Measurements from ENCODE around the gene NEGR1. TPM values are rescaled to one million over a fixed set of nuclear protein-coding genes. Genes with fewer than 3 reads are reported as not detected.

The NEGR1 gene
- total and polyA plus RNA-seq, 2 experiments from 2014 or later: 0.57 to 0.94 TPM

DNA sequence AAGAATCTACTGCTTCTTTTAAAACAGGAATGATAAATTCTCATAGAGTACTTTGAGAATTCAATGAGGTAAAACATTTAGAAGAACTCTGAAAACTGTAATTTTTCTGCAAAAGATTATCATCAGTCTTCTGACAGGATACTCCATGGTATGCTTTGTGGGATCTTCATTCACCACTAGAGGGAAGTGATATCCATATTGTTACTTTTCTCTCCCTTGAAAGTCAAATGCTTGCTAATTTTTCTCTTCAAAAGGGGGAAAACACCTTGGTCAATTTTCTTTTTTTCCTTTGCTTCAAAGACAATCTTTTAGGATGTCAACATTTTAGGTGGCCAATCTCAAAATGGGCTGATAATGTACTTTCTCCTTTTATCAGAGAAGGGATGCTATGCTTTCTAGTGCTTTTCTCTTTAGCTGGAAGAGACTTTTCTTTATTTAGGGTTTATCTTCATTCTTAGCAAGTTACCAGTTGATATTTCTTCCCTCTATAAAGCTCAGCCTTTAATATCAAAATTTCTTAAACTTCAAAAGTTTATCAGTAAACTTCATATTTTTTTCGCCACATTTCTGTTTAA is 95.5 kb downstream of the NEGR1 start:
- Histone ChIP-seq H3F3A (replicated peaks; ENCODE audit: low read depth) (no peaks in the 10 kb centered on the region), H3K79me2 (replicated peaks; ENCODE audit: insufficient read depth) (no peaks in the 10 kb centered on the region), H3K9me2 (ENCODE audit: insufficient read depth) (no peaks in the 10 kb centered on the region), H3K27ac (ENCODE audit: low read depth) (no peak overlapping the region), H3K36me3 (ENCODE audit: insufficient read depth) (no peaks in the 10 kb centered on the region), H4K20me1 (replicated peaks; ENCODE audit: insufficient read depth) (no peaks in the 10 kb centered on the region), H2AFZ (no peak overlapping the region), H3K4me1 (ENCODE audit: insufficient read depth) (peaks cover 20% of the 10 kb centered on the region), H3K4me3 (no peak overlapping the region), H3K27me3 (ENCODE audit: insufficient read depth) (no peaks in the 10 kb centered on the region), H3K4me2 (no peak overlapping the region)
- Mint-ChIP-seq H3K27ac (no peak overlapping the region), H3K4me1 (peaks cover 14% of the 10 kb centered on the region; the same call in 2 of the 3 replicates), H3K36me3 (ENCODE audit: low read depth) (no peaks in the 10 kb centered on the region), H3K9me3 (no peaks in the 10 kb centered on the region), H3K27me3 (ENCODE audit: insufficient read depth, low read depth, poor library complexity) (no peaks in the 10 kb centered on the region), H3K4me3 (no peak overlapping the region)
- TF ChIP-seq JUNB (IDR thresholded peaks at IDR 0.05; ENCODE audit: unreplicated experiment): no peak
- TF ChIP-seq, protein P1, sequence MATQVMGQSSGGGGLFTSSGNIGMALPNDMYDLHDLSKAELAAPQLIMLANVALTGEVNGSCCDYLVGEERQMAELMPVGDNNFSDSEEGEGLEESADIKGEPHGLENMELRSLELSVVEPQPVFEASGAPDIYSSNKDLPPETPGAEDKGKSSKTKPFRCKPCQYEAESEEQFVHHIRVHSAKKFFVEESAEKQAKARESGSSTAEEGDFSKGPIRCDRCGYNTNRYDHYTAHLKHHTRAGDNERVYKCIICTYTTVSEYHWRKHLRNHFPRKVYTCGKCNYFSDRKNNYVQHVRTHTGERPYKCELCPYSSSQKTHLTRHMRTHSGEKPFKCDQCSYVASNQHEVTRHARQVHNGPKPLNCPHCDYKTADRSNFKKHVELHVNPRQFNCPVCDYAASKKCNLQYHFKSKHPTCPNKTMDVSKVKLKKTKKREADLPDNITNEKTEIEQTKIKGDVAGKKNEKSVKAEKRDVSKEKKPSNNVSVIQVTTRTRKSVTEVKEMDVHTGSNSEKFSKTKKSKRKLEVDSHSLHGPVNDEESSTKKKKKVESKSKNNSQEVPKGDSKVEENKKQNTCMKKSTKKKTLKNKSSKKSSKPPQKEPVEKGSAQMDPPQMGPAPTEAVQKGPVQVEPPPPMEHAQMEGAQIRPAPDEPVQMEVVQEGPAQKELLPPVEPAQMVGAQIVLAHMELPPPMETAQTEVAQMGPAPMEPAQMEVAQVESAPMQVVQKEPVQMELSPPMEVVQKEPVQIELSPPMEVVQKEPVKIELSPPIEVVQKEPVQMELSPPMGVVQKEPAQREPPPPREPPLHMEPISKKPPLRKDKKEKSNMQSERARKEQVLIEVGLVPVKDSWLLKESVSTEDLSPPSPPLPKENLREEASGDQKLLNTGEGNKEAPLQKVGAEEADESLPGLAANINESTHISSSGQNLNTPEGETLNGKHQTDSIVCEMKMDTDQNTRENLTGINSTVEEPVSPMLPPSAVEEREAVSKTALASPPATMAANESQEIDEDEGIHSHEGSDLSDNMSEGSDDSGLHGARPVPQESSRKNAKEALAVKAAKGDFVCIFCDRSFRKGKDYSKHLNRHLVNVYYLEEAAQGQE (IDR thresholded peaks at IDR 0.05; ENCODE audit: unreplicated experiment): no peak
- no peak for TF ChIP-seq ZNF462 (CRISPR knock-in tag; IDR thresholded peaks at IDR 0.05)
- TF ChIP-seq CTCF (conservative IDR thresholded peaks at IDR 0.05; ENCODE audit: low read depth in 2 of 2): peak; percentile 55 to 75
- TF ChIP-seq, protein P2, sequence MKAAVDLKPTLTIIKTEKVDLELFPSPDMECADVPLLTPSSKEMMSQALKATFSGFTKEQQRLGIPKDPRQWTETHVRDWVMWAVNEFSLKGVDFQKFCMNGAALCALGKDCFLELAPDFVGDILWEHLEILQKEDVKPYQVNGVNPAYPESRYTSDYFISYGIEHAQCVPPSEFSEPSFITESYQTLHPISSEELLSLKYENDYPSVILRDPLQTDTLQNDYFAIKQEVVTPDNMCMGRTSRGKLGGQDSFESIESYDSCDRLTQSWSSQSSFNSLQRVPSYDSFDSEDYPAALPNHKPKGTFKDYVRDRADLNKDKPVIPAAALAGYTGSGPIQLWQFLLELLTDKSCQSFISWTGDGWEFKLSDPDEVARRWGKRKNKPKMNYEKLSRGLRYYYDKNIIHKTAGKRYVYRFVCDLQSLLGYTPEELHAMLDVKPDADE (IDR thresholded peaks at IDR 0.05): no peak
- no peak for TF ChIP-seq STAT1 (IDR thresholded peaks at IDR 0.05; ENCODE audit: unreplicated experiment)
- no peak for TF ChIP-seq ZNF331 (CRISPR knock-in tag; IDR thresholded peaks at IDR 0.05; ENCODE audit: low read depth)
- TF ChIP-seq NANOG (IDR thresholded peaks at IDR 0.05; ENCODE audit: borderline replicate concordance): no peak
- ATAC-seq (peak; percentile 75), DNase-seq (ENCODE audit: low spot score) (peak; percentile 35)

Data from GM23338 (cell line).